ENCODE results near the gene RXRA.
A peak's percentile ranks its signal among the peaks of the same experiment; 100 is the strongest.

Gene RXRA

GRCh38 chr9:134325813-134326723 is at the start of gene RXRA:
Gene RXRA, plus strand, starts transcription at chr9:134326455. Its CDS starts 177 bp downstream, at chr9:134326632.
- peak; percentile 37 for DNase-seq

DNA sequence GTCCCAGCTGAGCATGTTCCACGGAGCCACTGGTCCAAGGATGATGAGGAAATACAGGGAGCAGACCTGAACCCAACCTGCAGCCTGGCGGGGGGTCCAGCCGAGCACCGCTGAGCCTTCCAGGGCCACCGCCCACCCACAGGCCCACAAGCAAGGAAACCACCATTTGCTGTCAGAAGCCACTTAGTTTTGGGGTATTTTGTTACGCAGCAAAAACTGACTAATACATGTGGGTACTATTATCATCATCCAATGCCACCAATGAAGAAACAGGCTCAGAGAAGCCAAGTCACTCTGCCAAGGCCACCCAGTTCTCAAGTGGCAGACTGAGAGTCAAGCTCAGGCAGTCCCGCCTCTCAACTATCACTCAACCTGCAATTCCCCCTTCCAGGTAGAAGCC is 48.0 kb upstream of the RXRA start:
- no peak for DNase-seq

DNA sequence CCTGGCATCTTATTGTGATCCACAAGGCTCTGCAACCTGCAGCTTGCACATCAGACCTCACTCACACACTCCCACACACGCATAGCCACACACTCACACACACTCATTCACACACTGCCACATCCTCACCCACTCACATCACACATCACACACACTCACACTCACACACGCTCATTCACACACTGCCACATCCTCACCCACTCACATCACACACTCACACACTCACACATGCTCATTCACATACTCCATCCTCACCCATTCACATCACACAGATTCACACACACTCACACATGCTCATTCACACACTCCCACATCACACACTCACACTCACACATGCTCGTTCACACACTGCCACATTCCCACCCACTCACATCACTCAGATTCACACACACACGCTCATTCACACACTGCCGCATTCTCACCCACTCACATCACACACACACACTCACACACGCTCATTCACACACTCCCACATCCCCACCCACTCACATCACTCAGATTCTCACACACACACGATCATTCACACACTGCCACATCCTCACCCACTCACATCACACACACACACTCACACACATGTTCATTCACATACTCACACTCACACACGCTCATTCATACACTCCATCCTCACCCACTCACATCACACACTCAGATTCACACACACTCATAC is 47.1 kb upstream of the RXRA start:
- DNase-seq, result no peak

- DNase-seq, result no peak
Observed at GRCh38 chr9:134282138-134282650, 44.1 kb upstream of the RXRA start.

DNA sequence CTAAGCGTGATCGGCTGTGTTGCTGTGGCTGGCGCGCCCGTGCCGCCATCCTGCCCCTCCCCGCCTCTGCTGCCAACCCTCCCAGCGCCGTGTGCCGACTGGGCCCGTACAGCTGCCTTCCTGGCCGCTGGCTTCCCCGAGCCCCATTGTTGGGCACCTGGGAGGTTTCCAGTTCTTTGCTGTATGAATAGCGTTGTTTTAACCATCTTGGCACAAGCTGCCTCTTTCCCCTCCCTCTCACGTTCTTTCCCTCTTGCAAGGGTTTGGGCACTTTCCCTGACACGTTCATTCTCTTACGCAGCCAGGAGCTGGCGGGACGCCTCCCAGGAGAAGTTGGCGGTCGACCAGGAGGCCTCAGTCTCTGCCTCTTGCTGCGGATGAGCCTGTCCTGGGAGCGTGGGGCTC is 43.1 kb upstream of the RXRA start:
- no peak for DNase-seq

DNA sequence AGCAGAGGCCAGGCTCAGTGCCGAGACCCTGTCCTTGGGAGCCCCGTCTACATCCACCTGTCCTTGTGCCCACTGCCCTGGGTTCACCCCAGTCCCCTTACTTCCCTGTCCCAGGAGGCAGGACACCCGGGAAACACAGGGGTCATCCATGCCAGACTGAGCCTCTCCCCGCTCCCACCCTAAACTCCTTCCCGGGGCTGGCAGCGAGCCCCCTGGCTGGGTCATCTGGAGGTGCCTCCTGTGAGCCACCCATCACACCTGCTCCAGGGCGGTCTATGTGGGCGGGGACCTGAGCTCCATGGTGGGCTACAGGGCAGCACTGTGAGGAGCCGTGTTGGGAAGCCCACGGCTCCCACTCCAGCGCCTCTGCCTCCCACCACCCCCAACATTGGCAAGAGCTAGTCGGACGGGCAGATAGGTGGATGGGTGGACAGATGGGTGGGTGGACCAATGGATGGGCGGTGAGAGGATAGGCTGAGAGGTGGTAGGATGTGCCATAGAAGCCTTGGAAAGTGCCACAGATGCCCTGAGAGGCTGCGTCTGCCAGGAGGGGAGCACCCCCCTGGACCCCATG is 42.5 kb upstream of the RXRA start:
- no peak for DNase-seq

- no peak for DNase-seq
Observed at GRCh38 chr9:134284273-134284672, 42.0 kb upstream of the RXRA start.

- no peak for DNase-seq
Observed at GRCh38 chr9:134284741-134285140, 41.5 kb upstream of the RXRA start.

GRCh38 chr9:134285215-134285845 is 40.9 kb upstream of the RXRA start:
- no peak for DNase-seq

DNA sequence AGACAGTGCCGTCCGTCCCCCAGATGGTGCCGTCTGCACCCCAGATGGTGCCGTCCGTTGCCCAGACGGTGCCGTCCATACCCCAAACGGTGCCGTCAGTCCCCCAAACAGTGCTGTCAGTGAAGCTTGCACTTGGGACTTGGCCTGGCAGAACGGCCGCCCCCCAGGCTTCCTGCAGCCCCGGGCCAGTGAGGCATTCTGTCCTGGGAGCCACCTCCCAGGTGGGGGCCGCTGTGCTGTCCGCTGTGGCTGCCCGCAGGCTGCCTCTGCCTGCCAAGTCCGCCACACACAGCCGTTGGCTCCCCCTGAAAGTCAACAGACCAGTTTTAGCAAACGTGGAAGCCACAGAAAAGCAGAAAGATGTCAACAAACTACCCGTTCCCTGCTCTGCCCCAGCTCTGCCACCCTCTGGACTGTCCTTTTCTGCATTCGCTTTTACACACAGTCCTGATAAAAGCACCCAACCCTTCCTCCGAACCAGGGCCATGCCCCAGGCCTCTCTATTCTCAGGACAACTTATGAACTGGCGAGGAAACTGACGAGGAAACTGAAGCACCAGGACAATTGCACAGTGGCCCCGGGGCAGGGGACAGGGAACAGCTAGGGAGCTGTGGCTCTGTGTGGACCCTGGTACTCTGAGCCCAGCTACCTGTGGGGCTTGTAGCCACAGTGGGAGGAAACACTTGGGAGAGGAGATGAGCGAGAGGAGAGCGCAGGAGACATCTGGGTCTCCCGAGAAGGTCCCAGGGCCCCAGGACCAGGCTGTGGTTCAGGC is 39.6 kb upstream of the RXRA start:
- DNase-seq, result no peak

GRCh38 chr9:134287591-134288491 is 38.4 kb upstream of the RXRA start:
- DNase-seq, result no peak

DNA sequence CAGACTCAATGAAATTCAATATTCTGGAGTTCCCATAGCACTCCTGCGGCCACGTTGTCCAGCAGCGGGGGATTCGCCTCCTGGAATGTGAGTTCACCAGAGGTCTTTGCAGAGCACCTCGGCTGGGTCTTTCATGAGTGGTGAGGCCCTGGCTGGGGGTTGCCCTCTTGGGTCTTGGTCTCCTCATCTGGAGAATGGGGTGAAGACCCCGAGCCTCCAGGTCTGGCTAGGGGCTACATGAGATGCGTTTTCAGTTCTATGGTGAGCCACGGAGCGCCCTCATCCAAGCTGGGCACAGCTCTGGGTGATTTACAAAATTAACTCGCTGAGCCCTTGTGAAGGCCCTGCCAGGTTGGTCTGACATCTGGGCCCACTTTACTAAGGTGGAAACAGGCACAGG is 37.5 kb upstream of the RXRA start:
- DNase-seq, result no peak

DNA sequence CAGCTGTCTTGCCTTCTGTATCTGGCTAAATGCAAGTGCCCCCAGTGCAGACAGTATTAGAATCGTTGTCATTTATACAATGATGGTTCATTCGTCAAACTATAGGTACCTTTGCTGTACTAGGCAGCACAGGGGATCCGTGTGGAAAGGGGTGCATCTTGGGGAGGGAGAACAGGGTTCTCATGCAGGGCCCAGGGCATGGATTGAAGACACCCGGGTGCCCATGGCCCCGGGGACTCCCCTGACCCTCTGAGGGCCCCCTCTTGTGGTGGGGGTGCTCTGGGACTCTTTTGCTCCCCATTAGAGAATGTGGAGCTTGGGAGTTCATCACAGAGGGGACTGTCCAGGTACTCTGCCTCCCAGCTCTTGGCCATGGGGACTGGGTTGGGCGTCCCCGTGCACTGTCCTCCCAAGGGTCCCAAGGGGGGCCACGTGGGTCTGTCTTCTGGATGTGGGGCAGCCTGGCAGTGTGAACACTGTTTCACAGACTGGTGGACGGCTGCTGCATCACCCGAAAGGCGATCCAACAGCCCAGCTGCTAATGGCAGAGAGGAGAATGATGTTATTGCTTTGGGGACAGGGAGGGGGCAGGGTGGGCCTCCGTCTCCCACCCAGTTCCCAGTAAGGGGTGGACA is 36.9 kb upstream of the RXRA start:
- no peak for DNase-seq

DNA sequence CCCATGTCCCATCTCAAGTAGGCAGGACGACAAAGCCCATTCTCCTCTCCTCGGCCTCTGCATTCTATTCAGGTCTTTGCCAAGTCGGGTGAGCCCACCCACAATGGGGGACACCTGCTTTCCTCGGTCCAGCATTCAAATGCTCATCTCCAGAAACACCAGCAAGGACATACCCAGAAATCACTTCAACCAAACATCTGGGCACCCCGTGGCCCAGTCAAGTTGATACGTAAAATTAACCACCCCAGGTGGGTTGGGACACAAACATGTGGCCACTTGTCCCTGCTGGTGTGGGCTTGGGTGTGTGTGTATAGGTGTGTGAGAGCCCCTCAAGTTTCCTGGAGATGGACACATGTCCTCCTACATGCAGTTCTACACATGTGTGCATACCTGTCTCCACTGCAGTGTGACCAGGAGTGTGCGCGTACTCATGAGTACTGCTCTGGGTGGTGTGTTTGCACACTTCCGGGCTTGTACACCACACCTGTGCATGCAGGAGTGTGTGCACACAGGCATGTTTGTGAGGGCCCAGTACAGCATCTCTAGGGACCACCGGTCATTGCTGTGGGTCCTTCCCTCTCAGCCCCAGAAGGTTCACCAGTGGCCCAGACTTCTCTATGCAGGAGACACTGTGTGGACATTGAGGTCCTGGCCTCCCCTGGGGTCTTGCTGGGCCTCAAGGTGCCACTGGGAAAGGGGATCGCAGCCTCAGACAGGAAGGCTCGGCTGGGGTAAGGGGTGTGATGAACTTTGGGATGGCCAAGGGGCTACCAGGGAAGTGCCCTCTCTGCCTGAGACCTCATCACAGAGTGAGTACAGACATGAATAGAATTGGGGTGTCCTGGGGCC is 35.4 kb upstream of the RXRA start:
- no peak for DNase-seq

GRCh38 chr9:134291452-134291881 is 34.8 kb upstream of the RXRA start:
- no peak for DNase-seq

DNA sequence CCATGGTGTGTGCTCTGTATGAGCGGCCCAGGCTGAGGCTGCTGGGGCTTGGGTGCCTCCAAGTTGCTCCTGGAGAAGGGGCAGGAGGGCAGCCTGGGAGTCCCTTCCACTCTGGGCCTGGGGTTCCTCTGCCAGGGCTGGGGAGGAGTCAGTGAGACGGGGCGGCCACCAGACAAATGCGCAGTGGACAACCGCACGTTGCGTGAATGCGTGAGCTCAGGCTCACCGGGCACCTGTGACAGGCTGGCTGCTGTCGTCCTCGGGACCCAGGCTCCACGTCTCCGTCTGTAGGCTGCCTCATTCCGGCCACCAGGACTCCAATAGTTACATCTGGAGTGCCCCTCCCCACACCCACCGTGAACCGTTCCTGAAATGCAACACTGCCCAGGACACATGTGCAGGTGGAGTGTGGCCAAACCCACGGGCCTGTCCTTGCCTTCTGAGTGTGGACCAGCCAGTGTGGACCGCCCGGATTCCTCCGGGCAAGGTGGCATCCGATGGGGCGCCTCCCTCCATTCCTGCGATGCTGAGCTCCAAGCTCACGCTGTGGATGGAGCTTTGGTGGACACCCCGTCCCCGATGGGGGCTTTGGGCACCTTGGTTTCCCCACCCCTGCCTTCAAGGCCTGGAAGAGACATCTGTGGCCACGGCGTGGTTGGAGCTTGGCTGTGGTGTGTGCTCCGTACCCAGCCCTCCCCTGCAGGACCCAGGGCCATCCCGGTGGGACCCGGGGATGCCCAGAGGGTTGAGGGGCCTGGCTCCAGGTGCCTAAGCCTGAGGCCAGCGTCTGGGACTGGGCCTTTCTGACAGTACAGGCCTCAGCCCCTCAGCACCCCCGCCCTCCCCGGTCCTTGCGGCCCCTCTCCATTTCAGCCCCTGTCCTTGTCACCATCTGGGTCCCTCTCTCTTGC is 34.0 kb upstream of the RXRA start:
- DNase-seq, result no peak

GRCh38 chr9:134293031-134293521 is 33.2 kb upstream of the RXRA start:
- DNase-seq, result no peak

DNA sequence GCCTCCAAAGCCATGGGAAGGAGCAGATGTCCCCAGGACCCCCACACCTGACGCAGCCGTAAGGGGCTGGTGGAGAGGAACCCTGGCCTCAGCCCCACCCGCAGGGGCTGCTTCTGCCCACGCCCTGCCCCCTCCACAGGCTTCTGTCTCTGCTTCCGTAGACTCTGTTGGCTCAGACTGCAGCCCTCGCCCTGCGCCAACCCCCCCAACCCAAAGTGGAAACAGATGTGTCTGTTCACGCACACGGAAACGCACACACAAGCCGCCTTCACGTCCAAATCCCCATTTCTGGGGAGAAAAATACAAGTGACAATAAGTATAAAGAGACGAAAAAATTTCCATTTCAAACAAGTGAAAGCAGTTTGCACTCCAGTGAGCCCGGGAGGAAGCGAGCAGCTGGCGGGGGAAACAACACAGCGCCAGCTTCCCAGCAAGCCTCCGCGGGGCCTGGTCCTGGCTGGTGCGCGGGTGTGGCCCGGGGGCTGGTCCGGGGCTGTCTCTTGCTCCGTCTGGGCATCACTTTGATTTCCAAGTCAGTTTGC is 32.6 kb upstream of the RXRA start:
- peak; percentile 5 for DNase-seq
